Measurements from ENCODE around the gene KCNIP4.

DNA sequence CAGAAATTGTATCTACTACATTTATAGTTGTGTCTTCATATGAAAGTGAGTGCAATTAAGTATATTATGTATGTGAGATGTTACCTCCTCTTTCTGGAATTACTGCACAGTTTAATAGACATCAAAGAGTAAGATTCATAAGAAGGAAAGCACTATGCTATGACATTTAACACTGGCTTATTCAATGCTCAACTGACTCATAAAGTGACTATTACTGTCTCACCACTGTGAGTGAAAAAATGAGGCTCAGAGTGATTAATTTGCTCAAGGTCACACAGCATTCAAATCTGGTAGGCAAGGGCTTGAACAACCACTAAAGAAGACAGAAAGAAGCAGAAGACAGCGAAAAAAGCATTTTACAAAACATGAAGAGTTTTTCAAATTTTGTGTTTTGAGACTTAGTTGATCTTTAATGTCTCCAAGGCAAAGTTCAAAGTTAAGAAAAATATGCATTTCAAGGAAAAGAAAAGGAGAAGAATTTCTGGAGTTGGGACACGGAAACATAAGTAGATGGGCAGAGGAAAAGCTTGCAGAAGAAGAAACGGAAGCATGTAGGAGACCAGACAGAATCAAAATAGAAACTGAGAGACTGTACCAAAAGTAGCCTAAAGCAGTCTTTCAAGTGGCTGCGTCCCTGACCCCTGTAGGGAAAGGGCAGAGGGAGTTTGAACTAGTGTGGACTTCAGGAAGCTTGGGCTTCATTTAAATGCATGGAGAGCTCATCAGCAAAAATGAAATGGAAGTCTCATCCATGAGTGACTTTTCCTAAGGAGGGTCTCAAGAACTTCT is 66.3 kb downstream of the KCNIP4 start:
- TF ChIP-seq CTCF (conservative IDR thresholded peaks at IDR 0.05; ENCODE audit: low read depth, low read length) (no peak), SMC3 (IDR thresholded peaks at IDR 0.05; ENCODE audit: low read depth, low read length) (no peak), RAD21 (IDR thresholded peaks at IDR 0.05; ENCODE audit: low read length) (no peak), POLR2A (IDR thresholded peaks at IDR 0.05; ENCODE audit: low read depth, low read length) (no peak), CEBPB (IDR thresholded peaks at IDR 0.05; ENCODE audit: low read depth, low read length) (no peak), MXI1 (IDR thresholded peaks at IDR 0.05; ENCODE audit: borderline replicate concordance, low read depth, low read length) (no peak), MAZ (IDR thresholded peaks at IDR 0.05; ENCODE audit: borderline replicate concordance, low read depth, low read length) (no peak)
